HG03520 (cell line): ENCODE measurements around the gene GARIN1A.
"Not testable (repeated sequence)": the region's sequence is repeated elsewhere in the genome, so short reads cannot be mapped to it uniquely, and the experiment has no call there.

ENCODE experiments used
- ATAC-seq: cut with Tn5 transposase; IDR thresholded peaks from one replicate; pipeline ENCODE4 v1.9.1; 2021; ENCODE audit warnings: mild to moderate bottlenecking, moderate library complexity; ENCODE audit not compliant: unreplicated experiment

Gene GARIN1A

DNA sequence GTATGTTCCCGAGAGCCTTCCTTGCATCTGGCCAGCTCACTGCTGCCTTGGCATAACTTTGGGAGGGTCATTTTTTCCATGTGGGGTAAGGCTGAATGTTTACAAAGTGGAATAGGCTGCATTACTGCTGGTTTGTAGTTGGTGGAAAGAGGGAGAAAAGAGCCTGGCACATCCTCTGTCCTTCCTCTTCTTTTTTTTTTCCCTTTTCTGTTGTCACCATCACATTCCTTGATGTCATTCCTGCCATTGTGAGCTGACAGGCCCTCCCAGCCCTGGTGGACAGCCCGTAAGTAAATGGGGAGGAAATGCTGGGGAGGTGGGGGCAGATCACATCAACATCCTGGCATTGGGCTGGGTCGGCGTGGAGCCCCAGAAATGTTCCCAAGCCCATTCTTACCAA lies at the start of gene GARIN1A:
Gene GARIN1A (plus strand): TSS at position 301 of the 400 bp plus-strand sequence. CDS start 106 bp downstream, outside the sequence.
- no peak for ATAC-seq

DNA sequence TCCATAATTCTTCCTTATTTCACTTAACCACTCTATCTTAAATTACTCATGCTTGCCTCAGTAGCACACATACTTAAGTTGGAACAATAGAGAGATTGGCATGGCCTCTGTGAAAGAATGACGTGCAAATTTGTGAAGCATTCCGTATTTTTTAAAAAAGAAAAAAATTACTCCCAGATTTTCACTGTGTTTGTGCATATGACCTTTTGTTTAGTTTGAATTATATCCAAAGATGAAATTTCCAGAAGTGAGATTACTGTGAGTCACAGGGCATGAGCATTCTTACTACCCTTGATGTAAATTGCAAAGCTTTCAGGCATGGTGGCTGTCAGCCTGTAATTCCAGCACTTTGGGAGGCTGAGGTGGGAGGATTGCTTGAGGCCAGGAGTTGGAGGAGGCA lies 45.0 kb upstream of the GARIN1A start:
- ATAC-seq: not testable (repeated sequence)

DNA sequence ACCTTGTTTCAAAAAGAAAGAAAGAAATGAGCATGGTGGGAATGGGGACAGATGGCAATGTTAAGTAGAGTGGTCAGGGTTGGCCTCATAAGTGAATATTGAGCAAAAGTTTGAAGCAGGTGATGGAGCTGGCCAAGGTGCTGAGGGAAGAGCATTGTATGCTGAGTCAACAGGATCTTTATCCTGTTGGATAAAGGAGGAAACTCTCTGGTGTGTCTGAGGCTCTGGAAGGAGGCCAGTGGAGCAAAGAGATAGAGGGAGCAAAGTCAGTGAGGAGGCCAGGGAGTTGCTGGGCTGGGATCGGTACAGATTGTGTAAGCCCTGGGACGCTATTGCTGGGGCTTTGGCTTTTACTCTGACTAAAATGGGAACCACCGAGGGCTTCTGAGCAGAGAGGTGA lies 38.2 kb upstream of the GARIN1A start:
- not testable (repeated sequence) for ATAC-seq

DNA sequence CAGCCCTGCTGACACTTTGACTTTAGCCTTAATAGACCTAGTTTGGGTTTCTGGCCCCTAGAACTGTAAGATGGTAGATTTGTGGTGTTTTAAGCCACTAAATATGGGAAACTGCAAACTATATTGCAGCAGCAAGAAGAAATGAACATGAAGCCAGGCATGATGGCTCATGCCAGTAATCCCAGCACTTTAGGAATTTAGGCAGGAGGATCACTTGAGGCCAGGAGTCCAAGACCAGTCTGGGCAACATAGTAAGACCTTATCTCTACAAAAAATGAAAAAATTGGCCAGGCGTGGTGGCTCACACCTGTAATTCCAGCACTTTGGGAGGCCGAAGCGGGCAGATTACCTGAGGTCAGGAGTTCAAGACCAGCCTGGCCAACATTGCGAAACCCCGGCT lies 26.9 kb upstream of the GARIN1A start:
- not testable (repeated sequence) for ATAC-seq

DNA sequence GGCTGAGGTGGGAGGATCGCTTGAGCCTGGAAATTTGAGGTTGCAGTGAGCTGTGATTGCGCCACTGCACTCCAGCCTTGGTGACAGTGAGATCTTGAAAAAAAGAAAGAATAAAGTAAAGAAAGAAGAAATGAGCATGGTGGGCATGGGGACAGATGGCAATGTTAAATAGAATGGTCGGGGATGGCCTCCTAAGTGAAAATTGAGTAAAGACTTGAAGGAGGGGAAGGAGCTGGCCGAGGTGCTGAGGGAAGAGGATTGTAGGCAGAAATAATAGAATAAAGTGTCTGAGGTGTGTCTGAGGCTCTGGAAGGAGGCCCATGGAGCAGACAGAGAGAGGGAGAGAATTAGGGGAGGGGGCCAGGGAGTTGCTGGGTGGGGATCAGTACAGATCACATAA lies 26.2 kb upstream of the GARIN1A start:
- ATAC-seq: not testable (repeated sequence)

DNA sequence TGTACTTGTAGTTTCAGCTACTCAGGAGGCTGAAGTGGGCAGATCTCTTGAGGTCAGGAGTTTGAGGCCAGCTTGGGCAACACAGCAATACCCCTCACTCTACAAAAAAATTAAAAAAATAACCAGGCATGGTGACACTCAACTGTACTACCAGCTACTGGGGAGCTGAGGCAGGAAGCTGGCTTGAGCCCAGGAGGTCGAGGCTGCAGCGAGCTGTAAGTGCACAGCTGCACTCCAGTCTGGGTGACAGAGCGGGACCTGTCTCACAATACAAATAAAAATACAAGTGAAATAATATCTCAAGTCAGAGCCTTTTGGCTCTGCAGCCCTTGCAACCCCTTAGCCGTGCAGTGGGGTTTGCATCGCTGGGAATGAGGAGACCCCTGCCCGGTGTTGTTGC lies 25.2 kb upstream of the GARIN1A start:
- not testable (repeated sequence) for ATAC-seq

DNA sequence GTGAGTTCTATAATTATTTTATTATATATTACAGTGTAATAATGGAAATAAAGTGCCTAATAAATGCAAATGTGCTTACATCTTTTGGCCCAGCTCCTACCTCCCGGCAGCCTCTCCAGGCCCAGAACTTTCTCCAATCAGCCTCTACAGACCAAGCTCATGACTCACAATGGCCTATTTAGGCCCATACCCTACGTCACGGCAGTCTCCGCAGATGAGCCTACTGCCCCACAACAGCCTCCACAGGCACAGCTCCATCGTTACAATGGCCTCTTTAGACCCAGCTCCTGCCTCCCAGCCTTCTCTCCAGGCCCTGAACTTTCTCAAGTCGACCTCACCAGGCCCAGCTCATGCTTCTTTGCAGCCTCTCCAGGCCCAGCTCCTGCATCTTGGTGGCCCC lies 21.0 kb upstream of the GARIN1A start:
- ATAC-seq: not testable (repeated sequence)

DNA sequence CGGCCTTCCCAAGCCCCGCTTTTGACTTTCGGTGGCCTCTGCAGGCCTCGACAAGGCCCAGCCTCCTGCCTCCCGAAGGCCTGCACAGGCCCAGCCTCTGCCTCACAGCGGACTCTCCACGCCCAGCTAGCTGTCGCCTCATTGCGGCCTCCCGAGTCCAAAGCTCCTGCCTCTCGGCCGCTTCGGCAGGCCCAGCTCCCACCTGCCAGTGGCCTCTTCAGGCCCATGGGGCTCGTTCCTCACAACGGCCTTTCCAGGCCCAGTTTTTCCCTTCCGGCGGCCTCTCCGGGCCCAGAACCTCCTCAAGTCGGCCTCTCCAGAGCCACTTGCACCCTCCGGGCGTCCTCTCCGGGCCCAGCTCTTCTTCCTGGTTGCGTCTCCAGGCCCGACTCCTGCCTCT lies 19.5 kb upstream of the GARIN1A start:
- ATAC-seq: not testable (repeated sequence)

DNA sequence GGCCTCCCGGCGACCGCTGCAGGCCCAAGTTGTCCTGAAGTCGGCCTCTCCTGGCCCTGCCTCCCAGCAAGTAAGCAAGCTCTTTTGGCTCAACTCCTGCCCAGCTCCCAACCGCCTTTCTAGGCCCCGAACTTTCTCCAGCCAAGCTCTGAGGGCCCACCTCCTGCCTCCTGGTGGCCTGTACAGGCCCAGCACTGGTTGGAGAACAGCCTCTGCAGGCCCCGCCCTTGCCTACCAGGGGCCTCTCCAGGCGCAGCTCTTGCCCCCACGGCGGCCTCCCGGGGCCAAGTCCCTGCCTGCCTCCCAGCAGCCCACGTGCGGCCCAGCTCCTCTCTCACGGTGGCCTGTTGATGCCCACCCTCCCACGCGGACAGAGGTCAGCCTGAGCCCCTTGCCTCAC lies 18.9 kb upstream of the GARIN1A start:
- ATAC-seq: not testable (repeated sequence)

DNA sequence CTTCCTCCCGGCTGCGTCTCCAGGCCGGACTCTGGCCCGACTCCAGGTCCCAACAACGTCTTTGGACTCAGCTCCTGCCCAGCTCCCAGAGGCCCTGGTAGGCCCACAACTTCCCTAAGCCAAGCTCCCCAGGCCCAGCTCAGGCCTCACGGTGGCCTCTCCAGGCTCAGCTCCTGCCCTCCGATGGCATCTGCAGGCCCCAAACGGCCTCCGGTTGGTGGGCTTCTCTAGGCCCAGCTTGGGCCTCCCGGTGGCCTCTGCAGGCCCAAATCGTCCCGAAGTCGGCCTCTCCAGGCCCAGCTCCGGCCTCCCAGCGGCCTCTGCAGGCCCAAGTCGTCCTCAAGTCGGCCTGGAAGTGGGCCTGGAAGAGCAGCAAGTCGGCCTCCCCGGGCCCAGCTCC lies 18.0 kb upstream of the GARIN1A start:
- ATAC-seq: not testable (repeated sequence)

DNA sequence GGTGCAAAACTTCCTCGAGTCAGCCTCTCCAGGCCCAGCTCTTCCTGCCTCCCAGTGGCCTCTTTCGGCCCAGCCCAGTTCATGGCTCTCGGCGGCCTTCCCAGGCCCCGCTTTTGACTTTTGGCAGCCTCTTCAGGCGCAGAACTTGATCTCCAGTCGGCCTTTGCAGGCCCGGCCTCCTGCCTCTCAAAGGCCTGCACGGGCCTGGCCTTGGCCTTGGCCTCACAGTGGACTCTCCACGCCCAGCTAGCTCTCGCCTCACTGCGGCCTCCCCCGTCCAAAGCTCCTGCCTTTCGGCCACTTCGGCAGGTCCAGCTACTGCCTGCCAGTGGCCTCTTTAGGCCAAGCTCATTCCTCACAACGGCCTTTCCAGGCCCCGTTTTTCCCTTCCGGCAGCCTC lies 17.6 kb upstream of the GARIN1A start:
- ATAC-seq: not testable (repeated sequence)

DNA sequence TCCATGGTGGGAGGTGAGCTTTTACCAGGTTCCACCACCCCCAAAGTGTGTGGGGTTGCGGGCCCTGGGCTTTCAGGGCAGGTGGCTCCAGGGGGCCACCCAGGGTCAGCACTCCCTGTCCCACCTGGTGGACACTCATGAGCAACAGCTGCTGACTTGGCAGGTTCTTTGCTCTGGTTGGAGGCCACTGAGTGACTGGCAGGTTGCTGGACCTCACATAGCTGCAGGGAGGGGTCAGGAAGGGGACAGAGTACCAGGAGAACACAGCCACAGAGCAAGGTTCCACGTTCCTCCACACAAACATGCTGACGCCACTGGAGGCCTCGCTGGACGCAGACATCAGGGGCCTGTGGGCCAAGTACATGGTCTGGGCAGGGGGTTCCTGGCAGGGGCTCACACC lies 13.7 kb upstream of the GARIN1A start:
- not testable (repeated sequence) for ATAC-seq

DNA sequence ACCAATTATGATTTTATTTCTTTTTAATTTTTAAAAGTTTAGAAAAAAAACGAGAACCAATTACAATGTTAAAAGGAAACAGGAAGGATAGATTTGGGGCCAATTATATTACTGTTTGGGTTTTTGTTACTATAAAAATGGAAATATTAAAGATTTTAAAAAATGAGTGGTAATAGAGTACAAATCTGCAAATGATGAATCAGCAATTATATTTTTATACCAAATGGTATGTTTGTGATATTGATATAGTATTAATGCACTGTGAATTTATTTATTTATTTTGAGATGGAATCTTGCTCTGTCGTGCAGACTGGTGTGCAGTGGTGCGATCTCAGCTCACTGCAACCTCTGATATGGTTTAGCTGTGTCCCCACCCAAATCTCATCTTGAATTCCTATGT lies 11.5 kb upstream of the GARIN1A start:
- no peak for ATAC-seq

DNA sequence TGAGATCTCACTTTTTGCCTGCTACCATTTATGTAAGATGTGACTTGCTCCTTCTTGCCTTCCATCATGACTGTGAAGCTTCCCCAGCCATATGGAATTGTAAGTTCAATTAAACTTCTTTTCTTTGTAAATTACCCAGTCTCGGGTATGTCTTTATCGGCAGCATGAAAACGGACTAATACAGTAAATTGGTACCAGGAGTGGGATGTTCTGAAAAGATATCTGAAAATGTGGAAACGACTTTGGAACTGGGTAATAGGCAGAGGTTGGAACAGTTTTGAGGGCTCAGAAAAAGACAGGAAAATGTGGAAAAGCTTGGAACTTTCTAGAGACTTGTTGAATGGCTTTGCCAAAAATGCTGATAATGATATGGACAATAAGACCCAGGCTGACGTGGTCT lies 10.6 kb upstream of the GARIN1A start:
- no peak for ATAC-seq

DNA sequence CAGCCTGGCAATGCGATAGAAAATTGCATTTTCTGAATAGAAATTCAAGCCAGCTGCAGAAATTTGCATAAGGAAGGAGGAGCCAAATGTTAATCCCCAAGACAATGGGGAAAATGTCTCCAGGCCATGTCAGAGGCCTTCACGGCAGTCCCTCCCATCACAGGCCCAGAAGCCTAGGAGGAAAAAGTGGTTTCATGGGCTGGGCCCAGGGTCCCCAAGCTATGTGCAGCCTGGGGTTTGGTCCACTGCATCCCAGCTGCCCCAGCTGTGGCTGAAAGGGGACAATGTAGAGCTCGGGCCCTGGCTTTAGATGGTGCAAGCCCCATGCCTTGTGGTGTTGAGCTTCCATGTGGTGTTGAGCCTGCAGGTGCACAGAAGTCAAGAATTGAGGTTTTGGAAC lies 10.0 kb upstream of the GARIN1A start:
- ATAC-seq: no peak

DNA sequence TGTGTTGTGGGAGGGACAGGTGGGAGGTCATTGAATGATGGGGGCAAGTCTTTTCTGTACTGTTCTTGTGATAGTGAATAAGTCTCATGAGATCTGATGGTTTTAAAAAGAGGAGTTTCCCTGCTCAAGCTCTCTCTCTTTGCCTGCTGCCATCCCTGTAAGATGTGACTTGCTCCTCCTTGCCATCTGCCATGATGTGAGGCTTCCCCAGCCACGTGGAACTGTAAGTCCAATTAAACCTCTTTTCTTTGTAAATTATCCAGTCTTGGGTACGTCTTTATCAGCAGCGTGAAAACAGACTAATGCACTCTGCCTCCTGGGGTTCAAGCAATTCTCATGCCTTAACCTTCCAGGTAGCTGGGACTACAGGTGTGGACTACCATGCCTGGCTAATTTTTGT lies 8.9 kb upstream of the GARIN1A start:
- not testable (repeated sequence) for ATAC-seq

DNA sequence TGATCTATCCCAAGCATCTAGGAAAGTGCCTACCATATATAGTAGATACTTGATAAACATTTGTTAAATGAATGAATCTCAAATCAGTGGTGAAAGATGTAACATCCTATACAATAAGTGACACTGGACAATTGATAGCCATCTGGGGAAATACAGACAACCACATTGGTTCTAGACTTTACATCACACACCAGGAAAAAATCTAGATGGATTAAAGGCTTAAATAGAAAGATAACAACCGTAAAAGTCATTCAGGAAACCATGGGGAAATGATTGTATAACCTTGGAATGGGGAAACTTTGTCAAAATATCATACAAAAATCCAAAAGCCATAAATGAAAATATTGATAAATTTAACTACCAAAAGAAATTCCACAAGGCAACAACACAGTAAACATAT lies 7.0 kb upstream of the GARIN1A start:
- ATAC-seq: no peak

DNA sequence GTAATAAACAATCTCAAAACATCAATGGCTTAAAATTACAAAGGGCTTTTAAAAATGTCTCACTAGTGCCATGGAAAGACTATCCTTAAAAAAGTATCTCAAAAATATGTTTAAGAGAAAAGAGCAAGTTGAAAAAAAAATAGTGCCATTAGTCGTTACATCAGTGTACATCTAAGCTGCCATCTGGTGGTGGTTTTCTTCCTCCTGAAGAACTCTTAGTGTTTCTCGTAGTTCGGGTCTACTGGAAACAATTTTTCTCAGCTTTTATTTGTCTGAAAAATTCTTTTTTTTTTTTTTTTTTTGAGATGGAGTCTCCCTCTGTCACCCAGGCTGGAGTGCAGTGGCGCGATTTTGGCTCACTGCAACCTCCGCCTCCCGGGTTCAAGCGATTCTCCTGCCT lies 5.9 kb upstream of the GARIN1A start:
- ATAC-seq: no peak

DNA sequence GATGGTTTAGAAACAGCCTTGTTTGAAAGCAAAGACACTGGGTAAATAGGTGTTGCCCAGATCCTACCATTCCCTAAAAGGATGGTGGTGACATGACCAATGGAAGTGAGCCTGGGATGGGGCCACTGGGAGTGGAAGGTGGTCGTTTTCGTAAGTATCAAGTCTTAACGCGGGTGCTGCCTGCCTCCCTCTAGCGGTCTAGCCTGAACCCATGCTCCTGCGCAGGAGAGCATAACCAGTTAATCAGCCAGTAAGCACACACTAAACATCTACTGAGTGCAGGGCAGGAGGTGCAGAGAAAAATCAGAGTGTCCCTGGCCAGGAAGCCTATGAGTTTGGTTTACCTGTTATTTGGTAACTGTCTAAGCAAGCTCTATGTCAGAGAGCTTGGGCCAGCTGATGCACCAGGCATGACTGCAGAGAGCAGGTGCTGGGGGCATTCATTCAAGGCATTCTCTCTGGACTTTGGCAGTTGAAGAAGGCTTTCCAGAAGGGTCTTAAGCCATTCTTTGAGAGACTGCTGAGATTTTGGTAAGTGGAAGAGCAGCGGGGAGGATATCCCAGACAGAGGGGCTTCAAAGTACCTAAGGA lies 930 bp downstream of the GARIN1A start:
- ATAC-seq: no peak

DNA sequence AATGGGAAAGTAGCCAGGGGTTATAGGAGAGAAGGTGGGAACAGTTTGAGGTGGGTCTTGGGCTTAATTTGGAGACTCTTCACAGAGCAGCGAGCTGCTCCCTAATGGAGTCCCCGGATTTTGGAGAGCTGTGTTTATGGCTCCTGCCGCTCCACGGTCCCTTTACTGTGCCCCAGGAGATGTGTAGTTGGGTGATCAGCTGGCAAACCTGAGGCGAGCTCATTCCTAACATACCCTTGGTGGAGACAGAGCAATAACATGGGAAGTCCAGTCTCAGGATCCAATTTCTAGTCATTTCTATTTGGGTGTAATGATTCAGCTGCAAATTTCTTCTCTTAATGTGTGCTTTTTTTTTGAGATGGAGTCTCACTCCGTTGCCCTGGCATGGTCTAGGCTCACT lies 1.5 kb downstream of the GARIN1A start:
- ATAC-seq: no peak

DNA sequence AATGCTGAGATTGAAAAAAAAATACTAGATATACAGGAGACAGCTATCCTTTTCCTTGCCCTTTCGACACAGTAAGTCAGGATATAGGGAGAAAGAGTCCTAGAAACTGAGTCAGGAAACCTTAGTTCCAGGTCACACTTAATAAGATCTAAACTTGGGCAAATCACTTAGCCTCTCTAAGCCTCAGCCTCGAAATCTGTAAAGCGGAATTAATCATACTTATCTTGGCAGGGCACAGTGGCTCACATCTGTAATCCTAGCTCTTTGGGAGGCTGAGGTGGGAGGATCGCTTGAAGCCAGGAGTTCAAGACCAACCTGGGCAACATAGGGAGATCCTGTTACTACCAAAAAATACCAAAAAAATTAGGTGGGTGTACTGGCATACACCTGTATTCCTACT lies 4.6 kb downstream of the GARIN1A start:
- ATAC-seq: no peak

DNA sequence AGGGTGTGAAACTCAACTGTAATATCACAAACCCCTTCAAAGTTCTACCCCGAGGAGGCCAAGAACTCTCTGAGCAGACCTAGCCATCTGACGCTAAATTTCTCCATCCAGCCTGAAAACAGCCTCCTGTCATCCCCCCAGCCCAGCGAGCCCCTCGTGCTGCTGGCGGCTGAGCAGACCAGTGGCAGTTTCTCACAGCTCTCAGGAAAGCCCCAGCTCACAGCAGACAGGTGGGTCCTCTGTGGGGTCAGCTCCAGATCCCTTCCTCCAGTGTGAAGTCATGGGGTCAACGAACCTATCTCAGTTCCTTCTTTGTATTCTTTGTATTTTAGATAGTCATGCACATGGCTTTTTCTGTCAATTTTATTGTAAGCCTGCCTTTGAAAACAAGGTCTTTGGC lies 7.8 kb downstream of the GARIN1A start:
- ATAC-seq: no peak

DNA sequence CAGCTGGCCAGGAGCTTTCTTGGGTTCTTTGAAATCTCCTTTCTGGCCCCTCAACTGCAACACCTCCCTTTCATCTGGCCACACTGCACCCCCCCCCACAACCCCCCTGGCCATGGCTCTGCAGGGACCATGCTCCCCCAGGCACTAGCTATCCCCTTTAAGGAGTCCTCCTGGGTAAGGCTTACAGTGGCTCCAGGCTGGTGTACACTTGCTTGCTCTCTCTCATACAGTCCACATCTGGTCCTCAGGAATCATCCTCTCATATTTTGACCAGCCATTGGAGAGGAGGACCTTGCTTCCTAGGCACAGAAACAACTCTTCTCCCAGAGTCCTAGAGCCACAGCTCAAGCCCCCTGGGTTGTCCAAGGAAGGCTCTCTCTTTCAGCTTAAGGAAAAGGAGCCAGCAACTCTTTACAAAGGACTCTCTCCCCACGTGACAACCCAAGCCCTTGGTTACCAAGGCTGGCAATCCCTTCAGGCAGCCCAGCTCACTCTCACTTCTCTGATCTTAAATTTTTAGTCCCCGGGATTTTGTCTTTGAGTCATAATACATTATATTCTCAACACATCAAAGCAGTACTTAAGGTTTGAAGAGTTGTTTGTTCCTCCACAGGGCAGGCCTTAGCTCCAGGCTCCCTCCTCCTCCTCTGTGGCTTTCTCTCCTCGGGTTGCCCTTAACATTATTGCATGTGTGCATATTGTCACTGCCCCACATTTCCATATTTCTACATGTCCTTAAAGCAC lies 9.9 kb downstream of the GARIN1A start:
- ATAC-seq: no peak
